Measurements from ENCODE around the gene DUSP1.

DNA sequence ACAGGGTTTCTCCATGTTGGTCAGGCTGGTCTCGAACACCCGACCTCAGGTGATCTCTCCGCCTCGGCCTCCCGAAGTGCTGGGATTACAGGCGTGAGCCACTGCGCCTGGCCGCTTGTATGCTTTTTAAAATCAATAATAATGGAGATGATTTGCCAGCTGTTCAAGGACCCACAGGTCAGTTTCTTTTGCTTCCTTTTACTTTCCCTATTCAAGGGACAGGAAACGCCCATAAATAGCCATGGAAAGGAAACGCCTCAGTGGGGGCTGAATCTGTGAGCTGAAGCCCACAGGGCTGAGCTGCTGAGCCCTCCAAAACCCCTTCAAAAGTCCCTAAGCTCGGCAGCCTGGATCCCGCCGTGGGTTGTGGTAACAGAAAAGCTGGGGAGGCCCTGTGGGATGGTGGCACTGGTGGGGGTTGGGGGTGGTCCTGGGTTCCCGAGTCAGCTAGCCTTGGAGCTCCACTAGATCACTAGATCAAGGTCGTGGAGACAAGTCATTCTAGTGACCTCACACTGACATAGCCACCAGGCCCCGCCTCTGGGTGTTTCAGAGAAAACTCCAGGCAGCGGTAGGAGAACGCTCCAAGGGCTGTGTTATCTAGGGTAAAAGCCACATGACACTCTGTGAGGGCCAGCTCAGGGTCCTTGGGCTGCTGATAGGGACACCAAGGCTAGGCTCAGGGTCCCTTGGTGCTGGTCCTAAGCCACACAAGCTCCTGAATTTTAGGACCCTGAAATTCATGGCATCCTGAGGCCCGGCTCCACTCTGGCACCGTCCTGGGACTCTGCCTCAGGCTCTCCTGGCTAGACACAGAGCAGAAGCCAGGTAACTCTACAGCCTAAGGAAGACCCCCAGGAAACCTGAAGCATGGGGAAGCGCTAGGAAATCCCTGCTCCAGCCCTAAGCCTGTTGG, 18.0 kb upstream of the DUSP1 start:
- TF ChIP-seq POLR2A (IDR thresholded peaks at IDR 0.05; ENCODE audit: low read depth, low read length) (no peak), SPI1 (IDR thresholded peaks at IDR 0.05; ENCODE audit: low read depth, low read length) (no peak), PAX5 (IDR thresholded peaks at IDR 0.05; ENCODE audit: insufficient read depth, low read length, severe bottlenecking) (no peak), TAF1 (IDR thresholded peaks at IDR 0.05; ENCODE audit: low read depth, low read length) (no peak), POLR2AphosphoS5 (IDR thresholded peaks at IDR 0.05; ENCODE audit: low read depth, low read length) (no peak)

Measured in GM12891 (cell line).